HCT116 (cell line): ENCODE data around the gene SAMD1.

Experiments used
- CEBPB ChIP-seq: IDR thresholded peaks from 2 replicates; pipeline ENCODE4 v1.6.1; 2012; ENCODE audit warnings: low read depth
- EZH2 ChIP-seq: fragments of 200-600 bp; sonication (generic); IDR thresholded peaks from 2 replicates; pipeline ENCODE4 v1.6.1; 2017; ENCODE audit warnings: antibody characterized with exemption, mixed run types
- EZH2phosphoT487 ChIP-seq: fragments of 200-600 bp; IDR thresholded peaks from 2 replicates; pipeline ENCODE4 v1.6.1; 2018; ENCODE audit warnings: antibody characterized with exemption, borderline replicate concordance
- POLR2A ChIP-seq: IDR thresholded peaks from 2 replicates; pipeline ENCODE4 v1.7.0; 2011; ENCODE audit warnings: borderline replicate concordance; ENCODE audit not compliant: insufficient read depth, insufficient read length; ENCODE audit errors: extremely low read depth
- POLR2AphosphoS5 ChIP-seq: IDR thresholded peaks from 2 replicates; pipeline ENCODE4 v1.6.1; 2011; ENCODE audit warnings: mild to moderate bottlenecking, low read depth, low read length, moderate library complexity
- RAD21 ChIP-seq: IDR thresholded peaks from 2 replicates; pipeline ENCODE4 v1.6.1; 2012; ENCODE audit warnings: low read depth, mild to moderate bottlenecking
- SIN3A ChIP-seq: IDR thresholded peaks from 2 replicates; pipeline ENCODE4 v1.6.1; 2012; ENCODE audit warnings: low read depth
- SP1 ChIP-seq: IDR thresholded peaks from 2 replicates; pipeline ENCODE4 v1.6.1; 2012; ENCODE audit warnings: low read depth
- ZNF274 ChIP-seq: fragments of 200-500 bp; sonication (Bioruptor generic); IDR thresholded peaks from 2 replicates; pipeline ENCODE4 v1.6.1; 2014; ENCODE audit warnings: mild to moderate bottlenecking, low read depth, low read length, inconsistent platforms
- TF ChIP-seq, protein P1 (sequence below): IDR thresholded peaks from 2 replicates; pipeline ENCODE4 v1.6.1; 2012
- TF ChIP-seq, protein P2 (sequence below), 3 experiments: fragments of 200-600 bp in 1 of 3; sonication (generic) in 1 of 3; IDR thresholded peaks in 2 of 3; conservative IDR thresholded peaks in 1 of 3; 2 replicates each; pipeline ENCODE4 v1.5.1; 2012 to 2017; ENCODE audit warnings: low read depth in 2 of 3, low read length in 2 of 3, antibody characterized with exemption in 1 of 3, borderline replicate concordance in 1 of 3, control low read depth in 1 of 3, mild to moderate bottlenecking in 1 of 3, mixed read lengths in 1 of 3, mixed run types in 1 of 3, moderate library complexity in 1 of 3; ENCODE audit not compliant: insufficient read depth in 1 of 3
- TF ChIP-seq, protein P3 (sequence below): IDR thresholded peaks from 2 replicates; pipeline ENCODE4 v1.6.1; 2012; ENCODE audit warnings: low read depth

DNA sequence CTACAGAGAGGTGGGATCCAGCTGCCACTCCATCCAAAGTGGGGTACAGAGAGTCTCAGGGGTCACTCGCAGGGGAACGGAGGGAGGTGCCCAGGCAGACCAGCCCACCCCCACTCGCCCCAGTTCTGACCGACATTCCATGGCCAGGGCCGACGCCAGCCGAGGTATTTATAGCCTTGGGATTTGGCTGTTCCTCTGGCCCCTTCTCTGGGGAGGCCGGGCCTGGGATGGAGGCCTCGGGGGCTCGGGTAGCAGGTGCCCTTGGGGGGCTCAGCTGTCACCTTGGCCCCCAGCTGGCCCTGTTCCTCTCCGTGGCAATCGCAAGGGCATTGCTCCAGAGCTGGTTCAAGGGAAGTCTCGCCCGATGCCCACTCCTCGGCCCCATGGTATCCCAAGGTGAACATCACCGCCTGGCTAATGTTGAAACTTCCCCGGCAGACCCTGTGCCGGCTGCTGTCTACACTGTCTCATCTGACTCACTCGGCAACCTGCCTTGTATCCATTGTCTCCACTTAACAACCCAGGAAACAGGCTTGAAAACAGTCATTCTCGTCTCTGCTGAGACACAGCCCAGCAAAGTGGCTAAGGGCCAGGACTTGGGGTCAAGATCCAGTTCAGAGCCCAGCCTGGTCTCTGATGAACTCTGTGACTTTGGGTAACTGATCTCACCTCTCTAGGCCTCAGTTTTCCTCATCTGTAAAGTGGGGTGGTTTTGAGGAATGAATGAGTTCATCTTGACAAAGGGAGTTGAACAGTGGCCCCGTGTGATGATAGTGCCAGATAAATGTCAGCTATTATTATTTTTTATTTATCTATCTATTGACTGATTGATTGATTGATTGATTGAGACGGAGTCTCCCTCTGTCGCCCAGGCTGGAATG, 17.3 kb upstream of the SAMD1 start:
- TF ChIP-seq, protein P1, sequence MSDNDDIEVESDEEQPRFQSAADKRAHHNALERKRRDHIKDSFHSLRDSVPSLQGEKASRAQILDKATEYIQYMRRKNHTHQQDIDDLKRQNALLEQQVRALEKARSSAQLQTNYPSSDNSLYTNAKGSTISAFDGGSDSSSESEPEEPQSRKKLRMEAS: no peak
- TF ChIP-seq, protein P2, sequence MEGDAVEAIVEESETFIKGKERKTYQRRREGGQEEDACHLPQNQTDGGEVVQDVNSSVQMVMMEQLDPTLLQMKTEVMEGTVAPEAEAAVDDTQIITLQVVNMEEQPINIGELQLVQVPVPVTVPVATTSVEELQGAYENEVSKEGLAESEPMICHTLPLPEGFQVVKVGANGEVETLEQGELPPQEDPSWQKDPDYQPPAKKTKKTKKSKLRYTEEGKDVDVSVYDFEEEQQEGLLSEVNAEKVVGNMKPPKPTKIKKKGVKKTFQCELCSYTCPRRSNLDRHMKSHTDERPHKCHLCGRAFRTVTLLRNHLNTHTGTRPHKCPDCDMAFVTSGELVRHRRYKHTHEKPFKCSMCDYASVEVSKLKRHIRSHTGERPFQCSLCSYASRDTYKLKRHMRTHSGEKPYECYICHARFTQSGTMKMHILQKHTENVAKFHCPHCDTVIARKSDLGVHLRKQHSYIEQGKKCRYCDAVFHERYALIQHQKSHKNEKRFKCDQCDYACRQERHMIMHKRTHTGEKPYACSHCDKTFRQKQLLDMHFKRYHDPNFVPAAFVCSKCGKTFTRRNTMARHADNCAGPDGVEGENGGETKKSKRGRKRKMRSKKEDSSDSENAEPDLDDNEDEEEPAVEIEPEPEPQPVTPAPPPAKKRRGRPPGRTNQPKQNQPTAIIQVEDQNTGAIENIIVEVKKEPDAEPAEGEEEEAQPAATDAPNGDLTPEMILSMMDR (IDR thresholded peaks at IDR 0.05 in 2 of 3, conservative IDR thresholded peaks at IDR 0.05 in 1 of 3; ENCODE audit: borderline replicate concordance in 1 of 3, insufficient read depth in 1 of 3, low read depth in 2 of 3, low read length in 2 of 3): no peak
- TF ChIP-seq SIN3A (no peak), SP1 (no peak), CEBPB (no peak), ZNF274 (no peak), POLR2A (no peak), EZH2phosphoT487 (no peak), POLR2AphosphoS5 (no peak), RAD21 (no peak), EZH2 (no peak)
- TF ChIP-seq, protein P3, sequence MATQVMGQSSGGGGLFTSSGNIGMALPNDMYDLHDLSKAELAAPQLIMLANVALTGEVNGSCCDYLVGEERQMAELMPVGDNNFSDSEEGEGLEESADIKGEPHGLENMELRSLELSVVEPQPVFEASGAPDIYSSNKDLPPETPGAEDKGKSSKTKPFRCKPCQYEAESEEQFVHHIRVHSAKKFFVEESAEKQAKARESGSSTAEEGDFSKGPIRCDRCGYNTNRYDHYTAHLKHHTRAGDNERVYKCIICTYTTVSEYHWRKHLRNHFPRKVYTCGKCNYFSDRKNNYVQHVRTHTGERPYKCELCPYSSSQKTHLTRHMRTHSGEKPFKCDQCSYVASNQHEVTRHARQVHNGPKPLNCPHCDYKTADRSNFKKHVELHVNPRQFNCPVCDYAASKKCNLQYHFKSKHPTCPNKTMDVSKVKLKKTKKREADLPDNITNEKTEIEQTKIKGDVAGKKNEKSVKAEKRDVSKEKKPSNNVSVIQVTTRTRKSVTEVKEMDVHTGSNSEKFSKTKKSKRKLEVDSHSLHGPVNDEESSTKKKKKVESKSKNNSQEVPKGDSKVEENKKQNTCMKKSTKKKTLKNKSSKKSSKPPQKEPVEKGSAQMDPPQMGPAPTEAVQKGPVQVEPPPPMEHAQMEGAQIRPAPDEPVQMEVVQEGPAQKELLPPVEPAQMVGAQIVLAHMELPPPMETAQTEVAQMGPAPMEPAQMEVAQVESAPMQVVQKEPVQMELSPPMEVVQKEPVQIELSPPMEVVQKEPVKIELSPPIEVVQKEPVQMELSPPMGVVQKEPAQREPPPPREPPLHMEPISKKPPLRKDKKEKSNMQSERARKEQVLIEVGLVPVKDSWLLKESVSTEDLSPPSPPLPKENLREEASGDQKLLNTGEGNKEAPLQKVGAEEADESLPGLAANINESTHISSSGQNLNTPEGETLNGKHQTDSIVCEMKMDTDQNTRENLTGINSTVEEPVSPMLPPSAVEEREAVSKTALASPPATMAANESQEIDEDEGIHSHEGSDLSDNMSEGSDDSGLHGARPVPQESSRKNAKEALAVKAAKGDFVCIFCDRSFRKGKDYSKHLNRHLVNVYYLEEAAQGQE: no peak
